Skeletal muscle cell (primary cell): ENCODE data around the gene APBB2.

Experiments
- DNase-seq: peaks from one replicate; pipeline ENCODE4 v3.0.0-alpha.2; 2010; ENCODE audit warnings: low read depth
- H3K4me3 ChIP-seq: 2 replicates; pipeline ENCODE4 v1.5.1; 2011; ENCODE audit warnings: low read depth, mild to moderate bottlenecking, control low read depth, low read length, moderate library complexity

APBB2 gene

GRCh38 chr4:41144040-41144379 is 70.3 kb downstream of the APBB2 start:
- no peak for DNase-seq
- H3K4me3 ChIP-seq: no peak overlapping the region

- DNase-seq: peak; percentile 95
- H3K4me3 ChIP-seq: peak overlapping the region; percentile 1
Measured at GRCh38 chr4:41143311-41144039, 70.9 kb downstream of the APBB2 start.

- no peak overlapping the region for H3K4me3 ChIP-seq
Measured at GRCh38 chr4:41142376-41143310, 71.7 kb downstream of the APBB2 start.

GRCh38 chr4:41141900-41142299 is 72.4 kb downstream of the APBB2 start:
- H3K4me3 ChIP-seq: no peak overlapping the region

More at GRCh38 chr4:41142376-41143310, 71.7 kb downstream of the APBB2 start:
- DNase-seq: peak; percentile 53

DNA sequence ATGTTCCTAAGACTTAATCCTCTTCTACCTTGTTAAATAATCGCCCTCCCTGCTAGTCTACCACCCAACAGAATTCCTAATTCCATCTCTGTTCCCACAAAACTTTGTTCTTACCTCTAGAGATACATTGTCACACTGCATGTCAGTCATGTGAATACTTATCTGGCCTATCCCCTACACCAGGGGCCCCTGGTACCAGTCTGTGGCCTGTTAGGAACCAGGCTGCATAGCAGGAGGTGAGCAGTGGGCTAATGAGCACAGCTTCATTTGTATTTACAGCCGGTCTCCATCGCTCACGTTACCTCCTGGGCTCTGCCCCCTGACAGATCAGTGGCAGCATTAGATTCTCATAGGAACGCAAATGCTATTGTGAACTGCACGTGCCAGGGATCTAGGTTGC is 73.9 kb downstream of the APBB2 start:
- H3K4me3 ChIP-seq: no peak overlapping the region
- DNase-seq: no peak

More at GRCh38 chr4:41141900-41142299, 72.4 kb downstream of the APBB2 start:
- peak; percentile 91 for DNase-seq

- no peak overlapping the region for H3K4me3 ChIP-seq
- DNase-seq: no peak
Measured at GRCh38 chr4:41137879-41138278, 76.5 kb downstream of the APBB2 start.

GRCh38 chr4:41136456-41136855 is 77.9 kb downstream of the APBB2 start:
- DNase-seq: no peak
- no peak overlapping the region for H3K4me3 ChIP-seq

DNA sequence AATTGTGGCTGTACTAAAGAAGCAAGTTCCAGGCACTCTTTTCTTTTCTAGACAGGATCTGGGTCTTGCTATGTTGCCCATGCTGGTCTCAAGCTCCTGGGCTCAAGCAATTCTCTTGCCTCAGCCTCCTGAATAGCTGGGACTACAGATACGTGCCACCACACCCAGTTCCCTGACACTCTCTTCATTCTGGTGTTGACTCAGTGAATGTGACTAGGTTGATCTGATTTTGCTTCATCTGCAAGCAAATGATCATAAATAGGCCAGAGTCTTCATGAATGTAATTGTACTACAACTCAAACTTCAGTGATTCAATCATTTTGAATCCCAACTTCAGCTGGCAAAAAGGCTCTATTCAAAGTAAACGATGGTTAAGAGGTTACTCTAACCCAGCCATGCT is 78.5 kb downstream of the APBB2 start:
- H3K4me3 ChIP-seq: no peak overlapping the region
- DNase-seq: no peak

GRCh38 chr4:41134581-41134980 is 79.8 kb downstream of the APBB2 start:
- no peak overlapping the region for H3K4me3 ChIP-seq
- no peak for DNase-seq

DNA sequence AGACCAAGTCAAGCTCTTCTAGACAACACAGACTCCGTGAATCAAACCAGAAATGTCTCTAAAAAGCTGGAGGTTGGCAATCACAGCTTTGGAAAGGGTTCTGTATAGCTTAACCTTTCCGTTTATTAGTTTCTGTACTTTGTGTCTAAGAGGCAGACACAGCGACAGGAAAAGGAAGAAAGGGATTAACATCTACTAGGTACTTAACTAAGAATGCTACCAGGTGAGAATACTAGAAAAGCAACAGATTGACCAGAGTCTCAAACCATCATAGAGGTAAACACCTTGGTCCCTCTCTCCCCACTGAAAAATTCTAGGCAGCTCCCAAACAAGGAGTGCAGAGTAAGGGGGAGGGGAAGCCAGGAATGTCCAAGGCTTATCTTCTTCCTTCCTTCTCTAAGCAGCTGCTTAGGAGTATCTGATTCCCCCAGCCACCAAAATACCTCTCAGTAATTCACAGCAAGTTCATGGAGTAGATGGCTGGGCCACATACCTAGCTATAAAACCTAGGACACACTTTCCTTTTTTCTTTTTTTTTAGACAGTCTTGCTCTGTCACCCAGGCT is 80.8 kb downstream of the APBB2 start:
- no peak for DNase-seq
- no peak overlapping the region for H3K4me3 ChIP-seq

- no peak for DNase-seq
- no peak overlapping the region for H3K4me3 ChIP-seq
Measured at GRCh38 chr4:41132055-41132683, 82.2 kb downstream of the APBB2 start.

GRCh38 chr4:41129936-41130440 is 84.4 kb downstream of the APBB2 start:
- DNase-seq: no peak
- no peak overlapping the region for H3K4me3 ChIP-seq

DNA sequence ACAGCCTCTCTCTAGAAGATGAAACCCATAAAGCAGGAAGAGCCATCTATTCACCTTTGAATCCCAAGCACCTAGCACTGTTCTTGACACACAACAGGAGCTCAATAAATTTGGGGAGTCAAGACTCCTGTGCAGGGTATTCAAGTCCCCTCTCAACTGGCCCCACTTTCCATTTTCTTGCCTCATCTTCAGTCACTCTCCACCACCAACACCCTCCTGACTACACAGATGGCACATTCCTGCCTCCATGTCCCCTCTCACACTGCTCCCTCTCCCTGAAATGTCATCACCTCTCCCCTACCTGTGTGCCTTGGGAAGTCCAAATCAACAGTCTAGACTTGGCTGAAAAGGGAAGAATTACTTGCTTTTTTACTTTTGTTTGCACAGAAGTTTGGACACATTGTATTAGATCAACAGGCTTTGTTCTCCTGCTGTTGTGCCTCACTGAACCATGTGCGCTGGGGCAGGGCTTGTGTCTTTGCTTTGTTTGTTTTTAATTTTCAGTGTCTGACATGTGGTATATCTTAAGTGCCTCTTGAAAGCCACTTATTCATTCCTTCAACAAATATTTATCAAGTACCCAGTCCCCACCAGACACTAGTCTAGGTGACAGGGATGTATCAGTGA is 85.1 kb downstream of the APBB2 start:
- DNase-seq: no peak
- H3K4me3 ChIP-seq: no peak overlapping the region

DNA sequence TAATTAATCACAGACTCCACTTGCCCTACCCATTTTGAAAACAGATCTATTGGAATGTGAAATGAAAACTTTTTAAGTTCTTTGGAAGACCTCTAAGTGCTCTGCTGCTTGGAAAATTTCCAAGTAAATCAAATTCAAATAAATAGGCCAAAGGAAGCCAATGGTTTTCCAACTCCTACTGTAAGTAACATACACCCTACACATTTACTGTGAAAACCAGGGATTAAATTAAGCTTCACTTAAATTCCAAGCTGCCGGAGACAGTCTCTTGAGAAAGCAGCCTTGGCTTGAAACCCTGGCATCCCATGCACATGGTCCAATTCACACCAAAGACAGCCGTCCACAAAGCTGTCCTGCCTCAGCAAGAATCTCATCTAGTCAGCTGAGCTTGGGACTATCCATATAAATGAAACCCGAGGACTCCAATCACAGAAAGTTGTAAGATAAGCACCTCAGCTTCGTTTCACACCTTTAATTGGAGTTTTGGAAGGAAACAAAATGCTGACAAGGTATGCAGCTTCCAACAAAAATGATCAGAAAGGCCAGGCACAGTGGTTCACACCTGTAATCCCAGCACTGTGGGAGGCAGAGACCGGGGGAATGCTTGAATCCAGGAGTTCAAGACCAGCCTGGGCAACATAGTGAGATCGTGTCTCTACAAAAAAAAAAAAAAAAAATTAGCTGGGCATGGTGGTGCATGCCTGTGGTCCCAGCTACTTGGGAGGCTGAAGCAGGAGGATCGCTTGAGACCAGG is 88.6 kb downstream of the APBB2 start:
- no peak for DNase-seq
- H3K4me3 ChIP-seq: no peak overlapping the region

GRCh38 chr4:41124916-41125548 is 89.3 kb downstream of the APBB2 start:
- DNase-seq: no peak
- no peak overlapping the region for H3K4me3 ChIP-seq

DNA sequence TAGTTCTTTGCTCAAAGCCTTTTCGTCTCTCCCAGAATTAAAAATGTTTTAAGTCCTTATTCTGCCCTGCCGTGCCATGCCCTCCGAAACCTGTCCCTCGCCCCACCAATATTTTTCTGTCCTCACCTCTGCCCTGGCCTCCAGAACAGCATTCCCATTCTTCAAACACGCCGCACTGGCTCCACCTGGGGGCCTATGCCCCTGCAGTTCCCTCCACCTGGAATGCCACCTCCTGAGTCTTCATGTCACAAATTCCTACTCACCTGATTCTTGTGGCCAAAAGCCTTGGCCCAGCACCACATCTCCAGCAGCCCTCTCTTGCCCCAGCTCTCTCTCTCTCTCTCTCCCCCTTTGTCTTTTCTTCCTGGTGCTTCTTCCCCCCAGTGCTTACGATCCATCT is 91.6 kb downstream of the APBB2 start:
- no peak for DNase-seq
- no peak overlapping the region for H3K4me3 ChIP-seq

GRCh38 chr4:41122309-41122708 is 92.0 kb downstream of the APBB2 start:
- DNase-seq: no peak
- H3K4me3 ChIP-seq: no peak overlapping the region

- H3K4me3 ChIP-seq: no peak overlapping the region
- no peak for DNase-seq
Measured at GRCh38 chr4:41121906-41122305, 92.4 kb downstream of the APBB2 start.
